ENCODE measurements around the gene CDH2. TPM values are rescaled to one million over a fixed set of nuclear protein-coding genes. Genes with fewer than 3 reads are reported as not detected.

Gene CDH2
- total and polyA plus RNA-seq, 7 donors: under 0.01 to 8.2 (median 5.6) TPM; not detected in 1

DNA sequence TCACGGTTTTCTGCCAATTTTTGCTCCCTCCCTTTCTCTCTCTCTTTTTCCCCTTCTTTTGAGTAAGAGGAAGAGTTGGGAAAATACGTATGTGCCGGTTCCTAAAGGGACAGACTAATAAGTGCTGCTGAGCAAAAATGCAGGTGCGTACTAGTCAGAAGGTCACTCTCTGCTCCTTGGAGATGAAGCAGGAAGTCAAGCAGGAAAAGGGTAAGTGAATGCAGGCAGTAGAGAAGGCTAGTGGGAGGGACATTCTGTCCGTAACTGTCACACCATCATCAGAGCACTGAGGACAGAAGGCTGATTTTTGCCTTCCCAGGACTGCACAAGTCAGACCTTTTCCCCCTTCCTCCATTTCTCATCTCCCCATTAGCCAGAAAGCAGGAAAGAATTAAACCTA, 105.7 kb downstream of the CDH2 start:
- DNase-seq: no peak
- Histone ChIP-seq H3K4me3 (no peak overlapping the region), H3K4me1 (no peaks in the 10 kb centered on the region), H3K27me3 (no peaks in the 10 kb centered on the region), H3K36me3 (no peaks in the 10 kb centered on the region), H3K27ac (no peak overlapping the region), H3K9me3 (no peaks in the 10 kb centered on the region)
- TF ChIP-seq, protein P1, sequence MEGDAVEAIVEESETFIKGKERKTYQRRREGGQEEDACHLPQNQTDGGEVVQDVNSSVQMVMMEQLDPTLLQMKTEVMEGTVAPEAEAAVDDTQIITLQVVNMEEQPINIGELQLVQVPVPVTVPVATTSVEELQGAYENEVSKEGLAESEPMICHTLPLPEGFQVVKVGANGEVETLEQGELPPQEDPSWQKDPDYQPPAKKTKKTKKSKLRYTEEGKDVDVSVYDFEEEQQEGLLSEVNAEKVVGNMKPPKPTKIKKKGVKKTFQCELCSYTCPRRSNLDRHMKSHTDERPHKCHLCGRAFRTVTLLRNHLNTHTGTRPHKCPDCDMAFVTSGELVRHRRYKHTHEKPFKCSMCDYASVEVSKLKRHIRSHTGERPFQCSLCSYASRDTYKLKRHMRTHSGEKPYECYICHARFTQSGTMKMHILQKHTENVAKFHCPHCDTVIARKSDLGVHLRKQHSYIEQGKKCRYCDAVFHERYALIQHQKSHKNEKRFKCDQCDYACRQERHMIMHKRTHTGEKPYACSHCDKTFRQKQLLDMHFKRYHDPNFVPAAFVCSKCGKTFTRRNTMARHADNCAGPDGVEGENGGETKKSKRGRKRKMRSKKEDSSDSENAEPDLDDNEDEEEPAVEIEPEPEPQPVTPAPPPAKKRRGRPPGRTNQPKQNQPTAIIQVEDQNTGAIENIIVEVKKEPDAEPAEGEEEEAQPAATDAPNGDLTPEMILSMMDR (IDR thresholded peaks at IDR 0.05): no peak
- no peak for TF ChIP-seq POLR2A (IDR thresholded peaks at IDR 0.05)
- TF ChIP-seq EP300 (IDR thresholded peaks at IDR 0.05): no peak
- TF ChIP-seq POLR2AphosphoS5 (IDR thresholded peaks at IDR 0.05): no peak
- WGBS, 2 donors: 66 to 73% methylated on average over 5 of the region's 5 CpGs
- intact Hi-C loops (cut with DNase I): no loop called here

DNA sequence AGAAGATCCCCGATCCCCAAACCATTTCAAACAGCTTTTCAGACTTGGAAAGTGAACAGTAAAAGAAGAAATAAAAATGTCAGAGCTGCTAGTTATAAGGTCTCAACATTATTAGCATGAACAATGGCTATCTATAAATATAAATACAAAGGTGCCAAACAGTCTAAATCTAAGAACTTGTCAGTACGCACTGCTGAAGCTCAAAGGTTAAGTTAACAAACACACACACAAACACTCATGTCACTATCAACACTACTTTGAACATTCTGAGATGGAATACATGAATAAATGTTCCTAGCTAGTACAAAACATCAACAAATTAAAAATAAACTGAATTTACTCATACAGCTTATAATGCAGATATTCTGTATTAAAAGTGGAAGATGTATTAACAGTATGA, 108.7 kb downstream of the CDH2 start:
- 84 to 91% methylated on average over 2 of the region's 2 CpGs for WGBS, 2 donors
- intact Hi-C loops (cut with DNase I): no loop called here

DNA sequence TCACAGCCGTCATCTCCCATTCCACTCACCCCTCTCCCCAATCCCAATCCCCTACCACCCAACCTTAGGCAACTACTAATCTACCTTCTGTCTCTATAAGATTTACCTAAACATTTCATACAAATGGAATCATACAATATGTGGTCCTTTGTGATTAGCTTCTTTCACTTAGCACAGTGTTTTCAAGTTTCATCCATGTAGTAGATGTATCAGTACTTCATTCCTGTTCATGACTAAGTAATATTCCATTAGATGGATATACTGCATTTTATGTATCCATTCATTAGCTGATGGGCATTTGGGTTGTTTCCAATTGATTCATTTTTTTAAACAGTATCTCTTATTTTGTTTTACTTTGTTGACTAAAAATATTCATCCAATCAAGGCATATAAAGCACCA, 109.6 kb downstream of the CDH2 start:
- H3K36me3 ChIP-seq: no peaks in the 10 kb centered on the region
- no peak overlapping the region for H3K27ac ChIP-seq
- no peaks in the 10 kb centered on the region for H3K27me3 ChIP-seq
- intact Hi-C loops (cut with DNase I): no loop called here
- H3K4me3 ChIP-seq: no peak overlapping the region
- WGBS, 2 donors: 0 to 96% methylated on average over 1 of the region's 1 CpG
- no peak for TF ChIP-seq POLR2A (IDR thresholded peaks at IDR 0.05)
- no peak for TF ChIP-seq EP300 (IDR thresholded peaks at IDR 0.05)
- TF ChIP-seq POLR2AphosphoS5 (IDR thresholded peaks at IDR 0.05): no peak
- TF ChIP-seq, protein P1 (IDR thresholded peaks at IDR 0.05): no peak
- no peak for DNase-seq
- H3K4me1 ChIP-seq: no peaks in the 10 kb centered on the region
- H3K9me3 ChIP-seq: no peaks in the 10 kb centered on the region

More for the DNA sequence above, 108.7 kb downstream of the CDH2 start:
- no peaks in the 10 kb centered on the region for H3K36me3 ChIP-seq
- H3K27me3 ChIP-seq: no peaks in the 10 kb centered on the region
- TF ChIP-seq POLR2AphosphoS5 (IDR thresholded peaks at IDR 0.05) (no peak), POLR2A (IDR thresholded peaks at IDR 0.05) (no peak), EP300 (IDR thresholded peaks at IDR 0.05) (no peak)
- TF ChIP-seq, protein P1 (IDR thresholded peaks at IDR 0.05): no peak
- H3K27ac ChIP-seq: no peak overlapping the region
- H3K4me1 ChIP-seq: no peaks in the 10 kb centered on the region
- no peak overlapping the region for H3K4me3 ChIP-seq
- no peaks in the 10 kb centered on the region for H3K9me3 ChIP-seq
- no peak for DNase-seq

DNA sequence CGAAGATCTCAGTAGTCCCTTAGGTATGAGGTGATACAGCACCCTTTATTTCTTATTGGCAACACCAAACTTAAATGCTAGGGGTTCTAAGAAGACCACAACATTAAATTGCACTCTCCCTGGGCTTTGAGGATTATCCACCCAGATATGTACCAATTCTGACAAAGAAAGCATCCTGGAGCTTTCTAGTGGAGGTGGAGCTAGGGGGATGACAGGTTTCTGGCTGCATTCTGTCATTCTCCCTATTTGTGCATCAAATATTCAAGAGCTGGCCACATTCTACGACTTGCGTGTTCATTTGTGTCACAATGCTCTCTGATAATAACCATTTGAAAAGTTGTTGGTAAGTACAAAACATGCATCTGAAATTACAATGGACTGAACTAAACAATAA, 111.1 kb downstream of the CDH2 start:
- 89 to 91% methylated on average over 3 of the region's 3 CpGs for WGBS, 2 donors
- no peak for TF ChIP-seq POLR2AphosphoS5 (IDR thresholded peaks at IDR 0.05)
- TF ChIP-seq, protein P1 (IDR thresholded peaks at IDR 0.05): no peak
- Histone ChIP-seq H3K9me3 (no peaks in the 10 kb centered on the region), H3K4me1 (no peaks in the 10 kb centered on the region), H3K27me3 (no peaks in the 10 kb centered on the region), H3K36me3 (no peaks in the 10 kb centered on the region), H3K4me3 (no peak overlapping the region), H3K27ac (no peak overlapping the region)
- intact Hi-C loops (cut with DNase I): no loop called here
- no peak for DNase-seq

DNA sequence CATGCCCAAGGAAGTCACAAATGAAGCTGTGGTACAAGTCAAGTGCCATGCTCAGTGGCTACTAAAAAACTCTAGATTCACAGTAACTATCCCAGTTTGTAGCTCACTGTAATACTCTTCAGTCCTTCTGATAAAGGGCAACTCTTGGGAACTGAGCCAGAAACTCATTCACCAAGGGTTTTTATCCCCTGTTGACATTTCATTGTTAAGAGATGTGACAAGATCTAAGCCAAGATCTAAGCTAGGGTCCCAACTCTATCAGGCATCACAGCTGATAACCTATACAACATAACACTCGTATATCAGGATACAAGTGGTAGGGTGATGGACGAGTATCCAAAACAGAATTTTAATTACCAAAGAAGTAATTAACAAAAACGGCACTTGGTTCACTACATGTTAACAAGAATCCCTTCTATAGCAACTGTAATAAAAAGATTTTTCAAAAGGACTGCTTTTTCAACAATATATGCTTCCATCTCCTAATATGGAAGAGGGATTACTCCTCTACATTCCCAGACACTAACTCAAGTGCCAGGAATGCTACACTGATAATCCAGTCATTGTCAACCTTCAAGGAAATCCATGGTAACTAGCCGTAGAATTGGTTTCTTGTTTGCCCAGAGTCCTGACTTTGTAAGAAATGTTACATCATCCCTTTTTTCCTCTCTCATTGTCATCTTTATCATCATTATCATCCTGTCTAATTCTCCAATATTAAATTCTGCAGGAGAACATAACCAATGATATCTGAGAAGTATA, 111.7 kb downstream of the CDH2 start:
- Histone ChIP-seq H3K4me1 (no peaks in the 10 kb centered on the region), H3K27me3 (no peaks in the 10 kb centered on the region), H3K36me3 (no peaks in the 10 kb centered on the region), H3K9me3 (no peaks in the 10 kb centered on the region), H3K27ac (no peak overlapping the region), H3K4me3 (no peak overlapping the region)
- intact Hi-C loops (cut with DNase I): no loop called here
- no peak for TF ChIP-seq EP300 (IDR thresholded peaks at IDR 0.05)
- TF ChIP-seq POLR2A (IDR thresholded peaks at IDR 0.05): no peak
- TF ChIP-seq, protein P1 (IDR thresholded peaks at IDR 0.05): no peak
- no peak for TF ChIP-seq POLR2AphosphoS5 (IDR thresholded peaks at IDR 0.05)
- DNase-seq: no peak
- 73 to 79% methylated on average over 4 of the region's 4 CpGs for WGBS, 2 donors
